H1 (cell line): ENCODE results near the gene PSME1. TPM values are rescaled to one million over a fixed set of nuclear protein-coding genes. Genes with fewer than 3 reads are reported as not detected.

ENCODE experiments used
- CTCF ChIA-PET: fragments of 300-600 bp; sonication (Branson Sonifier 250); formaldehyde crosslinking; loops from one replicate; lab custom pipeline; 2021; ENCODE audit not compliant: partially characterized antibody; lab: Charles Lee
- POLR2A ChIA-PET: fragments of 300-600 bp; sonication (Branson Sonifier 250); formaldehyde crosslinking; loops from one replicate; lab custom pipeline; 2021; ENCODE audit warnings: inconsistent platforms; ENCODE audit not compliant: partially characterized antibody; lab: Charles Lee
- DNase-seq, 2 experiments: peaks; one replicate each; pipeline versions ENCODE4 v3.0.0 to v3.0.0-alpha.2; 2010 to 2022; ENCODE audit warnings: low spot score in 2 of 2, low read depth in 1 of 2, mixed read lengths in 1 of 2
- FAIRE-seq: peaks from 2 replicates; lab custom pipeline; 2011; peaks lifted over from hg19 to GRCh38; lab: Jason Lieb, UNC
- H2AFZ ChIP-seq: 2 replicates; pipeline ENCODE4 v1.8.1; 2012; ENCODE audit warnings: low read length, inconsistent platforms
- H2AK5ac ChIP-seq: 2 replicates; pipeline ENCODE4 v1.6.1; 2013; ENCODE audit warnings: low read depth, low read length
- H2BK120ac ChIP-seq: replicated peaks from 2 replicates; pipeline ENCODE3; 2013; ENCODE audit warnings: low read depth, low read length, inconsistent platforms
- H2BK12ac ChIP-seq: 2 replicates; pipeline ENCODE4 v1.6.1; 2013; ENCODE audit warnings: low read depth, low read length
- H2BK15ac ChIP-seq: 2 replicates; pipeline ENCODE4 v1.6.1; 2013; ENCODE audit warnings: low read length
- H2BK20ac ChIP-seq: 2 replicates; pipeline ENCODE4 v1.6.1; 2013; ENCODE audit warnings: low read length
- H2BK5ac ChIP-seq: 2 replicates; pipeline ENCODE4 v1.6.1; 2013; ENCODE audit warnings: low read depth, low read length
- H3K14ac ChIP-seq: 2 replicates; pipeline ENCODE4 v1.6.1; 2013; ENCODE audit warnings: inconsistent platforms; ENCODE audit not compliant: insufficient read length
- H3K18ac ChIP-seq: 2 replicates; pipeline ENCODE4 v1.6.1; 2013; ENCODE audit warnings: low read length; ENCODE audit errors: extremely low read depth
- H3K23ac ChIP-seq: 2 replicates; pipeline ENCODE4 v1.6.1; 2013; ENCODE audit warnings: inconsistent platforms; ENCODE audit not compliant: insufficient read length
- H3K23me2 ChIP-seq: 2 replicates; pipeline ENCODE4 v1.6.1; 2013; ENCODE audit warnings: low read depth, low read length
- H3K27ac ChIP-seq: 2 replicates; pipeline ENCODE4 v1.6.1; 2011; ENCODE audit warnings: low read depth, low read length, inconsistent platforms
- H3K27me3 ChIP-seq, 4 experiments: replicated peaks in 1 of 4; 1 replicate in 1 of 4; 2 replicates in 3 of 4; pipeline versions ENCODE4 v1.6.1 to v1.8.1; 2011 to 2013; ENCODE audit warnings: low read length in 3 of 4, mild to moderate bottlenecking in 3 of 4, inconsistent platforms in 2 of 4, mixed read lengths in 2 of 4, moderate library complexity in 1 of 4; ENCODE audit not compliant: control insufficient read depth in 3 of 4, insufficient read depth in 3 of 4; ENCODE audit errors: extremely low read depth in 1 of 4
- H3K36me3 ChIP-seq, 4 experiments: 2 replicates each; pipeline versions ENCODE4 v1.6.1 to v1.8.1; 2011 to 2013; ENCODE audit warnings: mild to moderate bottlenecking in 4 of 4, low read length in 3 of 4, moderate library complexity in 2 of 4, control low read depth in 1 of 4, inconsistent platforms in 1 of 4; ENCODE audit not compliant: insufficient read depth in 4 of 4, control insufficient read depth in 2 of 4
- H3K4ac ChIP-seq: replicated peaks from 2 replicates; pipeline ENCODE3; 2013; ENCODE audit warnings: low read length, low read depth, mixed read lengths, inconsistent platforms; ENCODE audit not compliant: insufficient read length
- H3K4me1 ChIP-seq, 4 experiments: replicated peaks in 1 of 4; 1 replicate in 1 of 4; 2 replicates in 3 of 4; pipeline versions ENCODE4 v1.6.1 to v1.8.1; 2011 to 2013; ENCODE audit warnings: low read length in 3 of 4, inconsistent platforms in 2 of 4, mixed read lengths in 1 of 4; ENCODE audit not compliant: insufficient read depth in 4 of 4, control insufficient read depth in 3 of 4
- H3K4me2 ChIP-seq, 2 experiments: 2 replicates each; pipeline versions ENCODE4 v1.6.1 to v1.8.1; 2011 to 2013; ENCODE audit warnings: low read depth in 2 of 2, low read length in 2 of 2, control low read depth in 1 of 2, inconsistent platforms in 1 of 2, mild to moderate bottlenecking in 1 of 2; ENCODE audit not compliant: insufficient read depth in 1 of 2
- H3K4me3 ChIP-seq, 4 experiments: fragments of 200-600, 300-600 bp in 1 of 4; sonication (generic), shearing (Covaris generic), sonication (Bioruptor Twin) in 1 of 4; 2 replicates each; pipeline versions ENCODE4 v1.5.1 to v1.8.1; 2011 to 2016; ENCODE audit warnings: low read length in 4 of 4, low read depth in 3 of 4, control low read depth in 2 of 4, inconsistent platforms in 2 of 4, mild to moderate bottlenecking in 2 of 4, mixed read lengths in 1 of 4, moderate library complexity in 1 of 4; ENCODE audit not compliant: insufficient read depth in 2 of 4; ENCODE audit errors: extremely low read depth in 1 of 4
- H3K56ac ChIP-seq: replicated peaks from 2 replicates; pipeline ENCODE3; 2013; ENCODE audit warnings: low read depth, mild to moderate bottlenecking, mixed read lengths, low read length, inconsistent platforms; ENCODE audit not compliant: insufficient read length
- H3K79me1 ChIP-seq: 2 replicates; pipeline ENCODE4 v1.6.1; 2013; ENCODE audit warnings: low read depth, low read length, control low read depth
- H3K79me2 ChIP-seq, 2 experiments: 2 replicates each; pipeline versions ENCODE4 v1.6.1 to v1.8.1; 2012 to 2013; ENCODE audit warnings: low read length in 2 of 2, mild to moderate bottlenecking in 2 of 2, inconsistent platforms in 1 of 2; ENCODE audit not compliant: insufficient read depth in 2 of 2, control insufficient read depth in 1 of 2
- H3K9ac ChIP-seq, 4 experiments: replicated peaks in 1 of 4; 1 replicate in 1 of 4; 2 replicates in 3 of 4; pipeline versions ENCODE4 v1.6.1 to v1.8.1; 2011 to 2013; ENCODE audit warnings: low read depth in 3 of 4, low read length in 3 of 4, control low read depth in 2 of 4, mild to moderate bottlenecking in 2 of 4, moderate library complexity in 2 of 4, inconsistent platforms in 1 of 4; ENCODE audit errors: extremely low read depth in 1 of 4
- H3K9me3 ChIP-seq, 2 experiments: 2 replicates each; pipeline versions ENCODE4 v1.6.1 to v1.8.1; 2012 to 2013; ENCODE audit warnings: mild to moderate bottlenecking in 2 of 2, moderate library complexity in 2 of 2, control low read depth in 1 of 2, inconsistent platforms in 1 of 2, low read depth in 1 of 2, low read length in 1 of 2, mixed read lengths in 1 of 2; ENCODE audit not compliant: insufficient read depth in 2 of 2
- H4K20me1 ChIP-seq, 2 experiments: replicated peaks in 1 of 2; 2 replicates each; pipeline versions ENCODE3 to v1.8.1; 2011 to 2013; ENCODE audit warnings: inconsistent platforms in 2 of 2, low read length in 2 of 2, mild to moderate bottlenecking in 1 of 2; ENCODE audit not compliant: insufficient read depth in 2 of 2, control insufficient read depth in 1 of 2
- H4K5ac ChIP-seq: 2 replicates; pipeline ENCODE4 v1.6.1; 2013; ENCODE audit warnings: low read length, low read depth, mixed read lengths, inconsistent platforms; ENCODE audit not compliant: insufficient read length
- H4K8ac ChIP-seq: 2 replicates; pipeline ENCODE4 v1.8.0; 2013; ENCODE audit warnings: mild to moderate bottlenecking, moderate library complexity, low read length, inconsistent platforms; ENCODE audit not compliant: insufficient read depth; ENCODE audit errors: extremely low read depth
- H4K91ac ChIP-seq: replicated peaks from 2 replicates; pipeline ENCODE3; 2013; ENCODE audit warnings: low read length, mixed read lengths, inconsistent platforms; ENCODE audit not compliant: insufficient read length
- BACH1 ChIP-seq: IDR thresholded peaks from 2 replicates; pipeline ENCODE4 v1.6.1; 2012; ENCODE audit warnings: low read length, improper control_type of control experiment
- CTCF ChIP-seq, 3 experiments: IDR thresholded peaks; 1 replicate in 2 of 3; 2 replicates in 1 of 3; pipeline versions ENCODE4 v1.5.1 to v1.6.1; 2011; ENCODE audit warnings: low read length in 3 of 3, mild to moderate bottlenecking in 3 of 3, inconsistent platforms in 2 of 3, low read depth in 1 of 3, moderate library complexity in 1 of 3; ENCODE audit not compliant: insufficient read depth in 1 of 3; ENCODE audit errors: control extremely low read depth in 1 of 3
- RFX5 ChIP-seq: IDR thresholded peaks from 2 replicates; pipeline ENCODE4 v1.6.1; 2011; ENCODE audit warnings: low read depth, low read length, improper control_type of control experiment, borderline replicate concordance
- SP1 ChIP-seq: IDR thresholded peaks from 2 replicates; pipeline ENCODE4 v1.6.1; 2011; ENCODE audit warnings: low read depth, low read length
- TCF12 ChIP-seq: IDR thresholded peaks from 2 replicates; pipeline ENCODE4 v1.6.1; 2011; ENCODE audit warnings: low read depth, mild to moderate bottlenecking, low read length
- WGBS, 2 experiments: shearing (Covaris generic) in 1 of 2; methylation state at CpG; one replicate each; pipeline versions ENCODE4 v1.1.6 to v1.1.7; 2013 to 2015; ENCODE audit warnings: low lambda C conversion rate in 2 of 2, mixed read lengths in 2 of 2, inconsistent platforms in 1 of 2, low coverage in 1 of 2, missing lambda C conversion rate in 1 of 2; ENCODE audit not compliant: insufficient replicate concordance in 2 of 2, insufficient coverage in 1 of 2, insufficient read length in 1 of 2; ENCODE audit errors: extremely low coverage in 1 of 2, missing lambda C conversion rate in 1 of 2; 5-methylcytosine and 5-hydroxymethylcytosine counted together
- polyA plus RNA-seq, 7 experiments: library from polyadenylated mRNA; depleted of rRNA in 3 of 7; stranded (reverse) in 5 of 7; unstranded in 2 of 7; fragments of >200 nt in 5 of 7; fragments of 200-250 nt in 2 of 7; gene quantifications; 1 replicate in 5 of 7; 2 replicates in 1 of 7; 4 replicates in 1 of 7; pipeline versions ENCODE4 v1.2.1 to v1.2.3, GENCODE V29; 2011 to 2013; ENCODE audit warnings: missing spikeins in 2 of 7, mixed read lengths in 2 of 7
- total RNA-seq: library from RNA; stranded (reverse); fragmentation: NEBNext Ultra II Directional; extraction: Animal tissue kit (Norgen Biotek cat#: 25700); gene quantifications from 2 replicates; pipeline ENCODE4 v1.2.1, GENCODE V29; 2021

PSME1 gene
- total and polyA plus RNA-seq, 2 of the 8 experiments (the other 6 are each of a cell fraction or from before 2014, with no cell fraction given) = 74.9 to 85.9 TPM

GRCh38 chr14:24155100-24155499 lies 19.1 kb downstream of the PSME1 start:
- no peak overlapping the region for H2AK5ac ChIP-seq
- H3K4me3 ChIP-seq = no peak overlapping the region
- FAIRE-seq (no peak), DNase-seq (no peak)
- TF ChIP-seq SP1 (no peak), CTCF (IDR thresholded peaks at IDR 0.05; ENCODE audit: control extremely low read depth in 1 of 3, insufficient read depth in 1 of 3, low read depth in 1 of 3, low read length in 3 of 3) (no peak), BACH1 (no peak), TCF12 (no peak), RFX5 (no peak)
- POLR2A ChIA-PET = interaction anchor here (1.1 to 2.9 kb wide), 10 partner anchors 9 to 40 kb away, joined by 3 to 9 read pairs (median 4); partner anchors contain the start of genes PSME1, PSME2 and TM9SF1
- H3K23ac ChIP-seq = no peak overlapping the region
- H3K18ac ChIP-seq = no peak overlapping the region
- H3K14ac ChIP-seq = no peak overlapping the region
- no peak overlapping the region for H2BK15ac ChIP-seq
- H3K4me2 ChIP-seq = no peak overlapping the region
- H3K9ac ChIP-seq = no peak overlapping the region
- no peak overlapping the region for H2BK120ac ChIP-seq
- H3K56ac ChIP-seq = no peak overlapping the region
- no peak overlapping the region for H3K4ac ChIP-seq
- H4K91ac ChIP-seq = no peak overlapping the region
- H3K79me1 ChIP-seq = peaks cover 6% of the 10 kb centered on the region; the same call in 1 of the 2 replicates
- H3K4me1 ChIP-seq = no peaks in the 10 kb centered on the region
- no peak overlapping the region for H2BK5ac ChIP-seq
- no peak overlapping the region for H2BK20ac ChIP-seq
- no peaks in the 10 kb centered on the region for H3K23me2 ChIP-seq
- CTCF ChIA-PET = interaction anchor here (0.9 to 1.5 kb wide), 5 partner anchors 9 to 97 kb away, joined by 3 to 6 read pairs (median 3); no protein-coding TSS in a partner anchor
- H2BK12ac ChIP-seq = no peak overlapping the region
- WGBS, 2 experiments = 95% methylated on average over 10 of the region's 10 CpGs; no CpG with 5 or more reads in 1 of the 2 experiments
- H3K27ac ChIP-seq = no peak overlapping the region
- peaks cover 33 to 64% (median 57%) of the 10 kb centered on the region in 4 experiments for H3K36me3 ChIP-seq
- no peak overlapping the region for H4K8ac ChIP-seq
- no peak overlapping the region for H2AFZ ChIP-seq
- H4K20me1 ChIP-seq = peaks cover 2 to 18% of the 10 kb centered on the region in 2 experiments
- H3K9me3 ChIP-seq = no peaks in the 10 kb centered on the region
- H3K27me3 ChIP-seq = no peaks in the 10 kb centered on the region; a peak in 1 of 7 replicates
- no peak overlapping the region for H4K5ac ChIP-seq
- H3K79me2 ChIP-seq = no peaks in the 10 kb centered on the region
